Activated naive CD4-positive, alpha-beta T cell treated with anti-CD3 and anti-CD28 coated beads, Interleukin-2, amount 50 U/mL, for 24 hours (primary cell): ENCODE data around the gene KLRF2.

Experiments
- H3K27ac Mint-ChIP-seq: one replicate; pipeline ENCODE4 v1.8.0; 2021; ENCODE audit warnings: mild to moderate bottlenecking, mixed read lengths
- H3K27me3 Mint-ChIP-seq: one replicate; pipeline ENCODE4 v1.8.0; 2021; ENCODE audit warnings: mixed read lengths
- H3K36me3 Mint-ChIP-seq: one replicate; pipeline ENCODE4 v1.8.0; 2021; ENCODE audit warnings: mixed read lengths
- H3K4me1 Mint-ChIP-seq: one replicate; pipeline ENCODE4 v1.8.0; 2021; ENCODE audit warnings: mixed read lengths
- H3K4me3 Mint-ChIP-seq: one replicate; pipeline ENCODE4 v1.8.0; 2021; ENCODE audit warnings: mild to moderate bottlenecking, mixed read lengths
- H3K9me3 Mint-ChIP-seq: one replicate; pipeline ENCODE4 v1.8.0; 2021; ENCODE audit warnings: mixed read lengths

KLRF2 gene, protein sequence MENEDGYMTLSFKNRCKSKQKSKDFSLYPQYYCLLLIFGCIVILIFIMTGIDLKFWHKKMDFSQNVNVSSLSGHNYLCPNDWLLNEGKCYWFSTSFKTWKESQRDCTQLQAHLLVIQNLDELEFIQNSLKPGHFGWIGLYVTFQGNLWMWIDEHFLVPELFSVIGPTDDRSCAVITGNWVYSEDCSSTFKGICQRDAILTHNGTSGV

DNA sequence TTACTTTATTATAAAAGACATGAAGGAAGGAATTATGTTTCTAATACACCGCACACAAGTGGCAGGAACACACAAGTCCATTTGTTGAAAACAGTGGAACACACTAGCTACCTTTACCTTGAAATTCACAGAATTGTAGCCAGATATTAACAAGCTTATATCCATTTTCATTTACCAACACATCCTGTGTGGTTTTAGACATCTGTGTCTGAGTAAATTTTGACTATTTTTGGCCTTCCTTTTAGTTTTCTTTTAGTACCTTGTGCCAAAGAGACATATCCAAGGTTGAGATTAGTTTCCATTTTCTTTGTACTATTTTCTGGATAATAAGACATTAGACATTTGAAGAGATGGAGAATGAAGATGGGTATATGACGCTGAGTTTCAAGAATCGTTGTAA is at the start of gene KLRF2:
KLRF2 (plus strand) TSS at position 244 of the 400 bp plus-strand sequence; CDS start at position 351, 107 bp downstream.
- Mint-ChIP-seq H3K4me1 (peaks cover 5% of the 10 kb centered on the region), H3K27me3 (no peaks in the 10 kb centered on the region), H3K9me3 (no peaks in the 10 kb centered on the region), H3K4me3 (no peak within 1 kb of the TSS), H3K36me3 (no peaks in the 10 kb centered on the region), H3K27ac (no peak within 1 kb of the TSS)

DNA sequence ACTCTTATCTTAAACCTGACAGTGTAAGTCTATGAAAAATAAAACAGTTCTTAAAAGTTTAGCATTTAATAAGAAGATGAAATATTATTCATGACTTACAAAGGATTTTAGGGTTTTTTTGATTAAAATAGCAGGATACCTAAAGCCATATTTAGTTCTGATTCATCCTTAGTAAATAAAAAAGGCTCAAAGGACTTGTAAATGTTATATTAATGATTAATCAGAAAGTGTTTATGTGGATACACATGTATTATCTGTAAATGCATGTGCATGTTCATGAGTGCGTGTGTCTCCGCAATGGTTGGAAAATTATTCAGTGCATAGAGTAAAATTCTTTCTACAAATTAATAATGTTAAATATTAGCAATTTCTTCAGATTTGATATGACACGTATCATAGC is 49.6 kb upstream of the KLRF2 start:
- Mint-ChIP-seq H3K4me3 (no peak overlapping the region), H3K9me3 (no peaks in the 10 kb centered on the region), H3K27me3 (no peaks in the 10 kb centered on the region), H3K27ac (no peak overlapping the region), H3K36me3 (peaks cover 2% of the 10 kb centered on the region), H3K4me1 (no peaks in the 10 kb centered on the region)

DNA sequence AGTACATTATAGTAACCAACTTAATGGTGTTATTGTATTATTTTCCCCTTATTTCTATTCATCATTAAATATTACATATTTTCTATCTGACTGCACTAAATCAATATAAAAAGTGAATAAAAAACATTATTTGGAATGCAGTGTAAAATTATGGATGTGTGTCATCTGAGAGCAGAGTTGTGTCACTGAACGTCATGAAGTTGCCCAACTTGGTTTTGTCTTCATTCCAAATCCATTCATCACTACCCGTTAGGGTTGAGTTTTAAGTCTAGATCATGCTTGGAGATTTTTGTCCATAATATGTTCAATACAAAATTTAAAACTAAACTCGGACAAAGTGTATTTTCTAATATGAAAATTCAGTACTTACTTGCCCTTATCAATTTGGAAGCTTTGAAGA is 37.9 kb upstream of the KLRF2 start:
- peaks cover 5% of the 10 kb centered on the region for H3K9me3 Mint-ChIP-seq
- H3K36me3 Mint-ChIP-seq: peaks cover 6% of the 10 kb centered on the region
- H3K27me3 Mint-ChIP-seq: no peaks in the 10 kb centered on the region
- no peak overlapping the region for H3K4me3 Mint-ChIP-seq
- no peak overlapping the region for H3K27ac Mint-ChIP-seq
- H3K4me1 Mint-ChIP-seq: no peaks in the 10 kb centered on the region

DNA sequence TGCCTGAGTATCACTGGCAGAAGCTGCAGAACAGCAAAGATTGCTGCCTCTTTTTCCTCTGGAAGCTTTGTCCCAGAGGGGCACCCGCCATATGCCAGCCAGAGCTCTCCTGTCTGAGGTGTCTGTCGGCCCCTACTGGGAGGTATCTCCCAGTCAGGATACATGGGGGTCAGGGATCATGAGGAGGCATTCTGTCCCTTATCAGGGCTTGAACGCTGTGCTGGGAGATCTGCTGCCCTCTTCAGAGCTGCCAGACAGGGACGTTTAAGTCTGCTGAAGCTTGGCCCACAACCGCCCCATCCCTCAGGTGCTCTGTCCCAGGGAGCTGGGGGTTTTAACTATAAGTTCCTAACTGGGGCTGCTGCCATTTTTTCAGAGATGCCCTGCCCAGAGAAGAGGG is 32.4 kb upstream of the KLRF2 start:
- H3K27ac Mint-ChIP-seq: no peak overlapping the region
- H3K27me3 Mint-ChIP-seq: no peaks in the 10 kb centered on the region
- H3K4me1 Mint-ChIP-seq: peaks cover 12% of the 10 kb centered on the region
- H3K9me3 Mint-ChIP-seq: peaks cover 5% of the 10 kb centered on the region
- peaks cover 33% of the 10 kb centered on the region for H3K36me3 Mint-ChIP-seq
- H3K4me3 Mint-ChIP-seq: no peak overlapping the region

DNA sequence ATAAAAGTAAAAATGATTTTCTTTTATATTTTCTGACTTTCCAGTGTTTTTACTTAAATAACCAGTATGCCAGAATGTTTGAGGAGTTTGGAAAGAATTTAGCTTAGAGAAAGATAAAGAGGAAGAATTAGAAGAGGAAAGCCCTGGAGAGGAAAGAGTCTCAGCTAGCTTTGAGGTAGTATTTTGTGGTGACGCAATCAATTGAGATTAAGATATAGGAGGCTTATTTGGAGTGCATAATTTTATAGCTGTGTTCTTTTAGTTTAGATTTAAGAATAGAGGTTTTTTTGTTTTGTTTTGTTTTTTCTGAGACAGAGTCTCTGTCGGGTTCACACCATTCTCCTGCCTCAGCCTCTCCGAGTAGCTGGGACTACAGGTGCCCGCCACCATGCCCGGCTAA is 30.2 kb upstream of the KLRF2 start:
- Mint-ChIP-seq H3K27me3 (no peaks in the 10 kb centered on the region), H3K4me1 (peaks cover 28% of the 10 kb centered on the region), H3K4me3 (no peak overlapping the region), H3K36me3 (peaks cover 46% of the 10 kb centered on the region), H3K9me3 (peaks cover 5% of the 10 kb centered on the region), H3K27ac (peak overlapping the region; percentile 38)

DNA sequence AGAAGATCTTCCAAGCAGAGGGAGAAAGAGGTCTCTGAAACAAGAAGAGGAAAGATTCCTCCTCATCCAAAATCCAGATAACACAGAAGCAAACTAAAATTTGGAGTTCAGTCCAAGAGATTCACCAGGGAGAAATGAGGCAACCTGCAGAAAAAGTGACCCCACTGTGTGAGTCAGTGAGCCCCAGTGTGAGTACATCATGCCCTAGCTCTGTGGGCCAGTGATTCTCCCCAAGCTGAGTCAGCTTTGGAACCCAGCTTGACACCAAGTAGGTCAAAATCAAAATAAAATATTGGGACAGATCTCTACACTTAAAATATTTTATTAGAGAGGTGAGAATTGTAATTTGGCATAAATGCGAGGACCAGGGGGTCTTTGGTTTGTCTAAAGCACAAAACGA is 29.4 kb upstream of the KLRF2 start:
- no peak overlapping the region for H3K27ac Mint-ChIP-seq
- H3K4me3 Mint-ChIP-seq: no peak overlapping the region
- H3K4me1 Mint-ChIP-seq: peaks cover 37% of the 10 kb centered on the region
- peaks cover 48% of the 10 kb centered on the region for H3K36me3 Mint-ChIP-seq
- H3K9me3 Mint-ChIP-seq: peaks cover 5% of the 10 kb centered on the region
- no peaks in the 10 kb centered on the region for H3K27me3 Mint-ChIP-seq

DNA sequence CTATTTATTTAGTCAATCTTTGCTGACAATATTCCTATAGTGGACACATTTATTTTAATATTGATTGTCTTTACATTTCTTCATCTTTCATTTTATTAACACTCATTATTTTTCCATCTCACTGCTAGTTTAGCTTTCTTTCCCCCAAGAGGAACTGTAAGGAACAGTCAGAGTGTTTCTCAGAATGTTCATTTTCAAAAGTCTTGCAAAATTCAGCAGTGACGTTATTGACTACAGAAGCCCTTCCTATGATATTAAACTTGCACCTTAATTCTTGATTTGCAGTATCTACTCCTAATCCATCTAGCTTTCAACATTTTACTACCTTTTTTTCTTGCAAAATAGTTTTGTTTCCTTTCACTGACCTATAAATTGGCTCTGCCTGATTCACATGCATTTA is 25.1 kb upstream of the KLRF2 start:
- Mint-ChIP-seq H3K36me3 (peaks cover 51% of the 10 kb centered on the region), H3K4me1 (peaks cover 72% of the 10 kb centered on the region), H3K27me3 (no peaks in the 10 kb centered on the region), H3K27ac (no peak overlapping the region), H3K9me3 (no peaks in the 10 kb centered on the region), H3K4me3 (no peak overlapping the region)

DNA sequence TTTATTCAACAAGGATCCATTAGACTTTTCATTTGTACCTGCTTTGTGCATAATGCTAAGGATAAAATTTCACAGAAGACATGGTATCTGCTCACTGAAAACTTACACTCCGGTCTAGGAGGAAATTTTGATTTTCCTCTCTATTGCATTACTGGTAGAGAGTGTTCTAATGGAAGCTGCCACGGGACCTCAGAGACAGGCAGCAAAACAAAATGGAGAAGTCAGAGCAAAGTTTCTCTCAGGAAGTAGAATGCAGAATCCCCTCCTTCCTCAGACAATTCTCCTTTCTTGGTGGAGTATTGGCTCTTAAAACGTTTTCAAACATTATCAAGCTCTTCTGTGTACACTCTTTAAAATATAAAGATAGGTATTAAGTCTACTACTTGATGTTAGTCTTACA is 24.4 kb upstream of the KLRF2 start:
- peaks cover 50% of the 10 kb centered on the region for H3K36me3 Mint-ChIP-seq
- H3K9me3 Mint-ChIP-seq: no peaks in the 10 kb centered on the region
- no peak overlapping the region for H3K4me3 Mint-ChIP-seq
- H3K27ac Mint-ChIP-seq: no peak overlapping the region
- peaks cover 76% of the 10 kb centered on the region for H3K4me1 Mint-ChIP-seq
- no peaks in the 10 kb centered on the region for H3K27me3 Mint-ChIP-seq

DNA sequence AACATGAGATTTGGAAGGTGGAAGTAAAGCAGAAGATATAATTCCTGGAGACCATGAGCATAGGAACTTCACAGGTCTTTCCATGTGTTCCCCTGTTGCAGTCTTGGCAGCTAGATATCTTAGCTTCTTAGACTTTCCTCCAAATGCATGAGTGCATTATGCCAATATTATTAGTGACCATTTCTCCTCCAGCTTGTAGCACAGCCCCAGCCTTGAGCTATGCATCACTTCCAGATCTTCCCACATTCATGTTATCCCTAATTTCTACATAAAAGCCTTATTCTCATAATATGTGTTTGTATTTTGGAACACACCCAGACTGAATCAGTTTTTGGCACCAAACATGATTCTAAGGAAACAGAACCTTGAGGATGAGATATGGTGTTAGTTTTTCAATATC is 23.2 kb upstream of the KLRF2 start:
- Mint-ChIP-seq H3K4me3 (no peak overlapping the region), H3K36me3 (peaks cover 48% of the 10 kb centered on the region), H3K4me1 (peaks cover 81% of the 10 kb centered on the region), H3K27ac (no peak overlapping the region), H3K27me3 (no peaks in the 10 kb centered on the region), H3K9me3 (peaks cover 3% of the 10 kb centered on the region)

DNA sequence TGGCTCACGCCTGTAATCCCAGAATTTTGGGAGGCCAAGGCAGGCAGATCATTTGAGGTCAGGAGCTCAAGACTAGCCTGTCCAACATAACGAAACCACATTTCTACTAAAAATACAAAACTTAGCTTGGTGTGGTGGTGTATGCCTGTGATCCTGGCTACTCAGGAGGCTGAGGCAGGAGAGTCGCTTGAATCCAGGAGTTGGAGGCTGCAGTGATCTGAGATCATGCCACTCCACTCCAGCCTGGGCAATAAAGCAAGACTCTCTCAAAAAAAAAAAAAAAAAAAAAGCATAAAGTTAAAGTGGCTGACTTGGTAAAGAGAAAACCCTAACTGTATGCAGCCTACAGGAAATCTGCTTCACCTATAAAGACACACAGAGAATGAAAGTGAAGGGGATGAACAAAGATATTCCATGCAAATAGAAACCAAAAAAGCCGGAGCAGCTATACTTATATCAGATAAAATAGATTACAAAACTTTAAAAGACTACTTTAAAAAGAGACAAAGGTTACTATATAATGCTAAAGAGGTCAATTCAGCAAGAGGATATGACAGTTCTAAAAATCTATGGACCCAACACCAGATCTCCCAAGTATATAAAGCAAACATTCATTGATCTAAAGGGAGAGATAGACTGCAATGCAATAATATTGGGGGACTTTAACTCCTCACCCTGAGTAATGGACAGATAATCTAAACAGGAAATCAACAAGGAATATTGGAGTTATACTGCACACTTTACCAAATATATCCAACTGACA is 16.2 kb upstream of the KLRF2 start:
- Mint-ChIP-seq H3K4me3 (peak overlapping the region; percentile 96), H3K36me3 (peaks cover 25% of the 10 kb centered on the region), H3K9me3 (peaks cover 9% of the 10 kb centered on the region), H3K27ac (peak overlapping the region; percentile 91), H3K4me1 (peaks cover 54% of the 10 kb centered on the region), H3K27me3 (no peaks in the 10 kb centered on the region)

DNA sequence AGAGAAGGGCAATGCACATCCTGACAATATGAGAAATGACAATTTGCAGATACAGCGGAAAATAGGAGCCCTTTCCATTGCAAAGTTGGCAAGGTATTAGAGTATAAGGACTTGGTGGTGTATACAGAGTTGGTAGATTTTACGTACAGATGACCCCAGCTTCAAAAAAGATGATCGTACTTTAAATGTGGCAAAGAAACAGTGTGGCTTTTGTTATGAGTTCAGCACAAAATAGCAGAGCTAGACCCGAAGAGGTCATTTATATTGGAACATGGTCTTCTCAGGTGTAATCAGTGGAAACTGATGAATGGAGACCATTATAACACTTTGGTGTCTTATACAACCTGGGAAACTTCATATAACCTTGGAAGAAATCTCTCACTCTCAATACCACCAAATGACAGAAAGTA is 14.4 kb upstream of the KLRF2 start:
- Mint-ChIP-seq H3K36me3 (peaks cover 21% of the 10 kb centered on the region), H3K4me1 (peaks cover 52% of the 10 kb centered on the region), H3K4me3 (peak overlapping the region; percentile 96)

DNA sequence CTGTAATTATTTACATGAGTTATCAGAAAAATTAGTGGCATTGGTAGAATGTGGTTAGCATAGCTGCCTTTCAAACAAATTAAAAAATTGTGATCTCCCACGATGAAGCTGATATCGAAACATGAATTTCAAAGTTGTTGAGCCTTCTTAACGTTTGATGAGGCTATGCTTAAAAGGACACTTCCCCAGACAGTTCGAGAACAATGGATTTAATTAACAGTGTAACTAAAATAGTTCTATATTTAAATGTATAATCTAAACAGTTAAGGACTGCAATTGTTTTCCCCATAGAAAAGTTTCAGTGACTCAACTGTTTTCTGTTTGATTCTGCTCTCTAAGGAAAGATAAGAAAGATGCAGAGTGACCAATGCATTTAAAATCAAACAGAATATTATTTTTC is 13.8 kb upstream of the KLRF2 start:
- H3K9me3 Mint-ChIP-seq: peaks cover 9% of the 10 kb centered on the region
- peak overlapping the region; percentile 95 for H3K27ac Mint-ChIP-seq
- peak overlapping the region; percentile 96 for H3K4me3 Mint-ChIP-seq
- peaks cover 18% of the 10 kb centered on the region for H3K36me3 Mint-ChIP-seq
- no peaks in the 10 kb centered on the region for H3K27me3 Mint-ChIP-seq
- H3K4me1 Mint-ChIP-seq: peaks cover 50% of the 10 kb centered on the region

More for the DNA sequence above, 14.4 kb upstream of the KLRF2 start:
- H3K9me3 Mint-ChIP-seq: peaks cover 9% of the 10 kb centered on the region
- peak overlapping the region; percentile 95 for H3K27ac Mint-ChIP-seq
- H3K27me3 Mint-ChIP-seq: no peaks in the 10 kb centered on the region

DNA sequence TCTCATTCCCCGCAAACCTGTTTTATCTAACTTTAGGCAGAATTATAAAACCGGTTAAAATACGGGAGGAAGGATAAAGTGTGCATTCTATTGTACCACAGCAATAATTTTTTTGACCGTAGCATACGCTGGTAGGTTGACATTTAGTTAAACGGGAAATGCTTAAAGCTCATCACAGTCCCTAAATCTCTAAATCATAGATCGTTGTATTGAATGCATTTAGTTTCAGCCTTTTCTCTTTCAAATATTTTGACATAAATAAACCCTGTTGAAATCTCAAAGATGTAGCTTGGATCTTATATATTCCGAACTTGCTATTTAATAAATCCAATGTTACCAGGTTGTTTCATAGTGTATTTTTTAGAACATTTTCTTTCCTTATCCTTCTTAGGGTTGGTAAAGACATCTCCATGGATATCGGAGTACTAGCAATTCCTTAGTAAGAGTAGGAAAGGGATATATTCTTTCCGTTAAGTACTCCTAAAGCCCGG is 12.9 kb upstream of the KLRF2 start:
- peaks cover 42% of the 10 kb centered on the region for H3K4me1 Mint-ChIP-seq
- H3K9me3 Mint-ChIP-seq: peaks cover 5% of the 10 kb centered on the region
- H3K36me3 Mint-ChIP-seq: peaks cover 10% of the 10 kb centered on the region
- H3K27ac Mint-ChIP-seq: peak overlapping the region; percentile 100
- H3K27me3 Mint-ChIP-seq: no peaks in the 10 kb centered on the region
- peak overlapping the region; percentile 98 for H3K4me3 Mint-ChIP-seq

DNA sequence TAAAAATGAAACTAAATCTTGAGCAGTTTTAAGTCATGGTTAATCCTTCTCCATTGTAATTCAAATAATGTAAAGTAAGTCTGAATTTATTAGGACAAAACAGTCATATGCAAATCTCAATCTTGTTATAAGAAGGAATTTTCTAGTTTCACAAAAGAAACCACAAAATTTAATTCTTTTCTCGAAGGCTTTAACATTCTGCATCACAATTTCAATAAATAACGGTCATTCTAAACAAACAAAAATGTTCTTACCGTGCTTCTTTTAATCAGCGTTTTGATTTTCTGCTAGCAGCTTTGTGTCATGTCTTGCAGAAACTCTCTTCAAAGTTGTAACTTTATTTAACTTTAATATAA is 12.4 kb upstream of the KLRF2 start:
- H3K4me3 Mint-ChIP-seq: peak overlapping the region; percentile 98
- H3K27ac Mint-ChIP-seq: peak overlapping the region; percentile 100
- peaks cover 4% of the 10 kb centered on the region for H3K36me3 Mint-ChIP-seq
- H3K4me1 Mint-ChIP-seq: peaks cover 39% of the 10 kb centered on the region
- H3K9me3 Mint-ChIP-seq: no peaks in the 10 kb centered on the region
- no peaks in the 10 kb centered on the region for H3K27me3 Mint-ChIP-seq

DNA sequence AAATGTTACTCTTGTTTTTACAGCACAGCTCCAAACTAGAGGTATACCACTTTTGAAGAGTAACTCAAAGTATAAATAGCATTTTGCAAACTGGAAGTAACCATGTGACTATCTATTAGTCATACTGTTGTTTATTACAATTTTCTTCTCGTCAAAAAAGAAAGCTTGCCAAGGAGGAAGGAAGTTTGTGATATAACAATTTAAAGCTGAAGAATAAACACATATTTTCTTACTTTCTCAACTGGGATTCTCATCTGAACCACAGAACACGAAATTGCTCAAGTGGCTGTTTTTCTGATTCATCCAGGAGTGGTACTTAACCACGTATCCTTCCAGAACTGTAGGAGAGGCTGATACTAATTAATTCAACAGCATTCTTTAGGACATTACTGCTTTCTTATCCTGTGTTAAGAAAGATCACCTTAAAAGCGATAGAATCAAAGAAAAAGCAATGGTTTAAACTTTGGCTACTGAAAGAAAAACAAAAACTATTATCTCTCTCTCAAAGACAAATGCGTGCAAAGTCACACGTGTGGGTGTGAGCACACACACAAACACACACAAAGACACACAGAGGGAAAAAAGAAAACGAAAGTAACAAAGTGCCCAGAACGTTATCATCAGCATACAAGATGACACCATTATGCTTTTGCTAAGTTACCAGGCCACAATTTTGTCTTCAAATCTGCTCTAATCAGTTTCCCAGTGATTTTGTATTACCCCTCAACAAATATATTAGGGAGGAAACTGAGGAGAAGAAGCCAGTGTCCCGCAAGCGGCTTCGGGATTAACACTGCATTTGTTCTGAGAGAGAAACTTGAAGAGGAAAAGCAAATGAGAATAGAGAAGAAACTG is 11.8 kb upstream of the KLRF2 start, which contains the start of gene CLEC2B:
CLEC2B (minus strand) TSS at position 48 of the 855 bp plus-strand sequence.
- no peaks in the 10 kb centered on the region for H3K36me3 Mint-ChIP-seq
- peaks cover 33% of the 10 kb centered on the region for H3K4me1 Mint-ChIP-seq
- H3K27me3 Mint-ChIP-seq: no peaks in the 10 kb centered on the region
- H3K27ac Mint-ChIP-seq: peak within 1 kb of the TSS; percentile 100
- H3K4me3 Mint-ChIP-seq: peak within 1 kb of the TSS; percentile 98
- H3K9me3 Mint-ChIP-seq: no peaks in the 10 kb centered on the region
